Activated CD4-positive, alpha-beta T cell treated with anti-CD3 and anti-CD28 coated beads, Interleukin-2, amount 50 U/mL, for 4 hours (primary cell): Measurements from ENCODE around the gene SEC11A.
"Not testable (repeated sequence)": the region's sequence is repeated elsewhere in the genome, so short reads cannot be mapped to it uniquely, and the experiment has no call there.

Experiments used
- DNase-seq, 2 experiments: peaks; one replicate each; pipeline ENCODE4 v3.0.0-alpha.2; 2020

The SEC11A gene

DNA sequence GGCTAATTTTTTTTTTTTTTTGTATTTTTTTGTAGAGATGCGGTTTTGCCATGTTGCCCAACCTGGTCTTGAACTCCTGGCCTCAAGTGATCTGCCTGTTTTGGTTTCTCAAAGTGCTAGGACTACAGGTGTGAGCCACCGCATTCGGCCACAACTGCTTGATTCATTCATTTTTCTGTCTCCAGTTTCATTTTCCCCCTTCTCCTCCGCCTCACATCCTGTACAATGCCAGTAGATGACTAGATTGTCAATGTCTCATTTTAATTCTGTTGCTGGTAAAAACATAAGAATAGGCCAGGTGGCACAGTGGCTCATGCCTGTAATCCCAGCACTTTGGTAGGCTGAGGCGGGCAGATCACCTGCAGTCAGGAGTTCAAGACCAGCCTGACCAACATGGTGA lies 20.4 kb upstream of the SEC11A start:
- DNase-seq = peak; percentile 56 to 62

GRCh38 chr15:84735480-84736061 lies 19.6 kb upstream of the SEC11A start:
- DNase-seq = not testable (repeated sequence)

DNA sequence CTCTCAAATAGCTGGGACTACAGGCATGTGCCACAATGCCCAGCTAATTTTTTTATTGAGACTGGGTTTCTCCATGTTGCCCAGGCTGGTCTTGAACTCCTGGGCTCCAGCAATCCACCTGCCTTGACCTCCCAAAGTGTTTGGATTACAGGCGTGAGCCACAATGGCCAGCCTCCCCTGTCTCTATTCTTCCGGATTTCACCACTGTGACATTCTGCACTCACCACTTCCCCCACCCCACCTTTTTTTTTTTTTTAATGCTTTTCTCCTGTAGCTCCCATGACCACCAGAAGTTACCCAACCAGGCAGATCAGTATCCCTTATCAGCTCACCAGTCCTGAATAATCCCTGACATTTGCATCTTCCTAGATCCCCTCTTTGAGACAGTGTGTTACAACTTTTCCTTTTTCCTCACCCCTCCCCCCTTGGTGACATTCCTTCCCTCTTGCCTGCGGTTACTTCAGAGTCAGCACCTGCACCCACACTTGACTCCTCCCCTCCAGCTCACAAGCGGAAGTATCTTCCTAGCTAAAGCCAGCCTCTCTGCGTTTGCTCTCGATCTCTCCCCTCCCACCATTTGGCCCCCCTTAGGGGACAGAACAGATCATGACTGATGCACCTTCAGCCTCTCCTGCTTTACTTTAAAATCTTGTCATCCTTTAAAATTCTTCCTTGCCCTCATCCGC lies 19.0 kb upstream of the SEC11A start:
- DNase-seq = peak; percentile 56 to 58

GRCh38 chr15:84731774-84732173 lies 15.8 kb upstream of the SEC11A start:
- no peak for DNase-seq

DNA sequence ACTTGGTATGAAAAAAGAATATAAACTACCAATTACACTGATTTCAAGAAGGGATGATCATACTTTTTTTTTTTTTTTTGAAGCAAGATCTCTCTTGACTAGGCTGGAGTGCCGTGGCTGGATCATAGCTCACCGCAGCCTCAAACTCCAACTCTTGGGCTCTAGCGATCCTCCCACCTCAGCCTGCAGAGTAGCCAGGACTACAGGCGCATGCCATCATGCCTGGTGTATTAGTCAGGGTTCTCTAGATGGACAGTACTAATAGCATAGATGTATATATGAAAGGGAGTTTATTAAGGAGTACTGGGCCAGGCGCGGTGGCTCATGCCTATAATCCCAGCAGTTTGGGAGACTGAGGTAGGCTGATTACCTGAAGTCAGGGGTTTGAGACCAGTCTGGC lies 11.5 kb upstream of the SEC11A start:
- DNase-seq = no peak

GRCh38 chr15:84725001-84725491 lies 9.1 kb upstream of the SEC11A start:
- no peak for DNase-seq

GRCh38 chr15:84722628-84723027 lies 6.7 kb upstream of the SEC11A start:
- DNase-seq = no peak

DNA sequence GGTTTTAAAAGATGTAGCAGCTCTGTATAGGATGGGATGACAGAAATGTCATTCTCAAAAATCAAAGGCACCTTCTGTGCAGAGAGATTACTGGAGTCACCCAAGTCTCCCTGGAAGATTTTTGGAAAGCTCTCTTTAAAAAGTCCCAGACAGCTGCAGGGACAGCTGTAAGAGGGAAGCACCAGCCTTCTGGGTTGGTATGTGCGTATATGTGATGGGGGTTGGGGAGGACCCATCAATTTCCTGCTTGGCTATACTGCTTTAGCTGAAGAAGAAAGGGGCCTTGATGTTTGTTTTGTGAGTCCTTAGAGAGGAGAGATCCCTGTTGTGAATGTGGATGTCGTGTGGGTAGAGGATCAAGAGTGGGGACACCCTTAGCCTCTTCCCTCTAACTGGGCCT lies 5.4 kb upstream of the SEC11A start:
- DNase-seq = no peak

- peak; percentile 36 to 37 for DNase-seq
Measured at GRCh38 chr15:84715441-84716035, 401 bp downstream of the SEC11A start.

DNA sequence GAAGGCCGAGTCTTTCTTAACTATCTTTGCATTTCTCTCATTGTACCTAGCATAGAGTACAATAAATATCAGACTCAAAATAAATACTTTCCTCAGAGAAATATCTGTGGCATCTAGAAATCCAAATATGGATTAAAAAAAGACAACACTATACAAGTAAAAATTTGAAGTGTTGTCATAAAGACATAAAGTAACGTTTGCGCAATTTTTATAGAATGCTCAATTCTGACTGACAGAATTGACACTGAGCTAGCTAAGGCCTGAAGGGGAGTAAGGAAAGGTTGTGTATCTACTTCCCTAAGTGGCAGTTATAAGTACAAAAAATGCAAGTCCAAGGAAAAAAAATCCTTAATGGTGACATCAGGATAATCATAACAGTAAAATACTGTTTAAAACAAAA lies 1.1 kb downstream of the SEC11A start:
- DNase-seq = no peak

- DNase-seq = no peak
Measured at GRCh38 chr15:84714372-84714771, 1.6 kb downstream of the SEC11A start.

DNA sequence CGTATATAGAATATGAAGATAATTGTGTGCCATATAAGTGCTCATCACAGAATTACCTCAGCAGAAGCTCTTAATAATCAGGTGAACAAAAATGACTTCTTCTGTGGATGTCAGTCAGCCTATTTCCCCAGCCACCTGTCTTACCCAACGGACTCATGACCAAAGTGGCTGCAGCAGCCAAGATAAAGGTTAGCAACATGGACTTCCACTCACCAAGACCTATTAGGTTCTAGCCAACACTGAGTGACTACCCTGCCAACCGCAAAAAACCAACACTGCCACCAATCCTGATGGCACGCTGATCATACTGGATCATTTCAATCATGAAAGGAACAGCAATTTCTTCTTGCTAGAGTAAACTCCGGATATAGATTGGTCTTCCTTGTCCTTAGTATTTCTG lies 12.1 kb downstream of the SEC11A start:
- DNase-seq = no peak

DNA sequence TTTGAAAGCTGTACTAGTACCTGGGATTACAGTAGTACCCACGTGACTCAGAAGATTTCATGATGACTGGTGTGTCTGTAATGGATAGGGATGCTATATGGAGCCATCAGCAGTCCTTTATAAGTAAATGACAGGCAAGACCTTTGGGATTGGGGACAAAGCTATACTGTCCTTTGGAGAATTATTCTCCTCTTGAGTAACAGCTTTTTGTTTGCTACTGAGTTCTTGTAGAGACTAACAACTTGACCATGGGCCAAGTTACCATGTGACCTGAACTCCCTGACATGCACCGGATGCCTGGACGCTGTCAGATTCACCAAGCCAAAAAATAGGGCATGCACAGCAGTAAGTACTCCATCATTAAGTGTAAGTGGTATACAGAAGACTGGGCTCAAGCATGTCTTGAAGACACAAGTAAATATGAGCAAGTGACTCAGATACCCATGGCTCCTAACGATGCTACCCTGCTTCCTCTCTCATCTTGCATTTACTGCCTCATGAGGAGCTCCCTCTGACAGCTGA lies 12.9 kb downstream of the SEC11A start:
- DNase-seq = no peak

- DNase-seq = no peak
Measured at GRCh38 chr15:84699538-84700191, 16.3 kb downstream of the SEC11A start.

GRCh38 chr15:84697236-84697990 lies 18.5 kb downstream of the SEC11A start:
- no peak for DNase-seq

- DNase-seq = no peak
Measured at GRCh38 chr15:84696757-84697156, 19.2 kb downstream of the SEC11A start.

GRCh38 chr15:84690342-84690741 lies 25.6 kb downstream of the SEC11A start:
- no peak for DNase-seq

DNA sequence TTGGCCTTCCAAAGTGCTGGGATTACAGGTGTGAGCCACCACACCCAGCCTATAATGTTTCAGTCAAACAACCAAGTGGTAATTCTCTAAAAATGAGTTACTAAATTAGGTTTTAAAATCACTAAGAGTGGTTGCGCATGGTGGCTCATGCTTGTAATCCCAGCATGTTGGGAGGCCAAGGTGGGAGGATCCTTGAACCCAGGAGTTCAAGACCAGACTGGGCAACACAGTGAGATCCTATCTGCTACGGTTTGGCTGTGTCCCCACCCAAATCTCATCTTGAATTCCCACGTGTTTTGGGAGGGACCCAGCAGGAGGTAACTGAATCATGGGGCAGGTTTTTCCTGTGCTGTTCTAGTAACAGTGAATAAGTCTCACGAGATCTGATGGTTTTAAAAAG lies 26.1 kb downstream of the SEC11A start:
- DNase-seq = no peak

DNA sequence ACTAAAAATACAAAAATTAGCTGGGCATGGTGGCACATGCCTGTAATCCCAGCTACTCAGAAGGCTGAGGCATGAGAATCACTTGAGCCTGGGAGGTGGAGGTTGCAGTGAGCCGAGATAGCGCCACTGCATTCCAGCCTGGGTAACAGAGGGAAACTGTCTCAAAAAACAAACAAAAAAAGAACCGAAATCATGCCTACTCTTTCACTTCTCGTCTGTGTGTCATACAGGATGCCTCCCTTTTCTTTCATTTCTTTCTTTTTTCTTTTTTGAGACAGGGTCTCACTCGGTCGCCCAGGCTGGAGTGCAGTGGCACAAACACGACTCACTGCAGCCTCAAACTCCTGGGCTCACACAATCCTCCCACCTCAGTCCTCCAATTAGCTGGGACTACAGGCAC lies 29.5 kb downstream of the SEC11A start:
- DNase-seq = not testable (repeated sequence)

DNA sequence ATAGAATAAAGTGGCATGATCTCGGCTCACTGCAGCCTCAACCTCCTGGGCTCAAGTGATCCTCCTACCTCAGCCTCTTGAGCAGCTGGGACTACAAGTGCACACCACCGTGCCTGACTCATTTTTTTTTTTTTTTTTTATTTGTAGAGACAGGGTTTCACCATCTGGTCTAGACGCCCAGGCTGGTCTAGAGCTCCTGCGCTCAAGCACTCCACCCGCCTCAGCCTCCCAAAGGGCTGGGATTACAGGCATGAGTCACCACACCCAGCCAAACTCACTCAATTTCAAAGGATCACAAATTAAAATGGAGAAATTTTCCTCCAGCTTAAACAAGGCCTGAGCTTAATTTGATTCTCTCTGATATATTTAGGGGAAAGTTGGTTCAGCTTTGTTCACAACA lies 30.6 kb downstream of the SEC11A start:
- DNase-seq = no peak

DNA sequence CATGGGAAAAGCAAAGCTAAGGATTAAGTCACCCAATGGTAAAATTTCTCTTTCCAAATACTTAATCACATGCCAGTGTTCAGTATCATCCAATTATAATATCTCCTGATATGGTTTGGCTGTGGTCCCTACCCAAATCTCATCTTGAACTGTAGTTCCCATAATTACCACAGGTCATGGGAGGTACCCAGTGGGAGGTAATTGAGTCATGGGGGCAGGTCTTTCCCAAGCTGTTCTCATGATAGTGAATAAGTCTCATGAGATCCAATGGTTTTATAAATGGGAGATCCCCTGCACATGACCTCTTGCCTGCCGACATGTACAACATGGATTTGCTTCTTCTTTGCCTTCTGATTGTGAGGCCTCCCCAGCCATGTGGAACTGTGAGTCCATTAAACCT lies 31.8 kb downstream of the SEC11A start:
- DNase-seq = no peak

DNA sequence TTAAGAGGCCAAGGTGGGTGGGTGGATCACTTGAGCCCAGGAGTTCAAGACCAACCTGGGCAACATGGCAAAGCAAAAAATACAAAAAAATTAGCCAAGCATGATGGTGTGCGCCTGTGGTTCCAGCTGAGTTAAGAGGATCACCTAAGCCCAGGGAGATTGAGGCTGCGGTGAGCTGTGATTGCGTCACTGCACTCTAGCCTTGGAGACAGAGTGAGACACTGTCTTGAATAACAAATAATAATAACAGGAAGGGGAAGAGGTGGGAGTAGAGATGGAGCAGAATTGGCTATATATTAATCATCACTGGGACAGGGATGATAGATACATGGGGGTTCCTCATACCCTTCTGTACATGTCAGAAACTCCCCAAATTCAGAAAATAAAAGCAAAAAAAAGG lies 34.1 kb downstream of the SEC11A start:
- peak; percentile 45 to 47 for DNase-seq

GRCh38 chr15:84671211-84671610 lies 44.7 kb downstream of the SEC11A start:
- no peak for DNase-seq
